ENCODE data around the gene ASB6. TPM values are rescaled to one million over a fixed set of nuclear protein-coding genes. Genes with fewer than 3 reads are reported as not detected.

The ASB6 gene
- total and polyA plus RNA-seq, 2 of the 13 experiments (the other 11 are each of a cell fraction or from before 2014, with no cell fraction given) = 8.2 to 8.4 TPM

DNA sequence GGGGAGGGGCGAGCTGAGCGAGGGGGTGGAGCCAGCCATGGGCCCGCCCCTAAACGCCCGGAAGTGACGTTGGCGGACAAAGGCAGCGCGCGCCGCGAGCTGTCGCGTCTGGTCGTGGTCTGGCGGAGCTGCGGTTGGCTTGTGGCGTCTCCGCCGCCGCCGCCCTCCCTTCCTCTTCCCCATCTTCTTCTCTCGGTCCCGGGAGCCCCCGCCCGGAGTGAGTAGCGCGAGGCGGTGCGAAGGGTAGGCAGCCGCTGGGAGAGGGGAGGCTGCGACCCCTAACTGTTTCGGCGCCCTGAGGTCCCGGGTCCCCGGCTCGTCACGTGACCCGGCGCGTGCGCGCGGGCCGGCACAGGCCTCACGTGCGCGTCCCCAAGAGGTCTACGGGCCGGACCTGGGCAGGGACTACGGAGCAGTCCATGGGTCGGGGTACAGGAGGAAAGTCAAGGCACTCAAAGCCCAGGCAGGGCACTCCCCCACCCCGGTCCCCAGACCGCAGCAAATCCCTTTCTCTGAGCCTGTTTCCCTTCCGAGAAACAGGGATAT, 15.8 kb downstream of the ASB6 start, which contains the start of gene NTMT1 (continued):
- TF ChIP-seq, protein P1, sequence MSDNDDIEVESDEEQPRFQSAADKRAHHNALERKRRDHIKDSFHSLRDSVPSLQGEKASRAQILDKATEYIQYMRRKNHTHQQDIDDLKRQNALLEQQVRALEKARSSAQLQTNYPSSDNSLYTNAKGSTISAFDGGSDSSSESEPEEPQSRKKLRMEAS (IDR thresholded peaks at IDR 0.05) = peak; percentile 95
- TF ChIP-seq JUN (CRISPR knock-in tag; IDR thresholded peaks at IDR 0.05) (no peak), GATAD1 (CRISPR knock-in tag; IDR thresholded peaks at IDR 0.05) (peak; percentile 85), ZNF30 (CRISPR knock-in tag; IDR thresholded peaks at IDR 0.05) (no peak), FIP1L1 (IDR thresholded peaks at IDR 0.05; ENCODE audit: borderline replicate concordance, insufficient read depth, low read depth, low read length) (peak; percentile 35; the same call in 1 of the 2 replicates), ZNF34 (CRISPR knock-in tag; IDR thresholded peaks at IDR 0.05; ENCODE audit: borderline replicate concordance) (peak; percentile 32; the same call in 1 of the 2 replicates), NR2F1 (CRISPR knock-in tag; IDR thresholded peaks at IDR 0.05) (peak in 1 of 2 experiments; percentile 50; a peak in 2 of 4 replicates), ZFX (CRISPR knock-in tag; IDR thresholded peaks at IDR 0.05; ENCODE audit: low read depth) (peak; percentile 67), RFXAP (CRISPR knock-in tag; IDR thresholded peaks at IDR 0.05; ENCODE audit: borderline replicate concordance) (peak; percentile 76), ZNF790 (CRISPR knock-in tag; IDR thresholded peaks at IDR 0.05; ENCODE audit: borderline replicate concordance) (peak; percentile 84; the same call in 1 of the 2 replicates), THAP11 (CRISPR knock-in tag; IDR thresholded peaks at IDR 0.05) (peak; percentile 81), FOXO1 (CRISPR knock-in tag; IDR thresholded peaks at IDR 0.05) (0 out of 2 replicates have a peak, but pooled peaks have one; percentile 46), ZNF180 (CRISPR knock-in tag; IDR thresholded peaks at IDR 0.05; ENCODE audit: borderline replicate concordance, low read depth) (no peak)
- TF ChIP-seq, protein P2, sequence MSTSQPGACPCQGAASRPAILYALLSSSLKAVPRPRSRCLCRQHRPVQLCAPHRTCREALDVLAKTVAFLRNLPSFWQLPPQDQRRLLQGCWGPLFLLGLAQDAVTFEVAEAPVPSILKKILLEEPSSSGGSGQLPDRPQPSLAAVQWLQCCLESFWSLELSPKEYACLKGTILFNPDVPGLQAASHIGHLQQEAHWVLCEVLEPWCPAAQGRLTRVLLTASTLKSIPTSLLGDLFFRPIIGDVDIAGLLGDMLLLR (CRISPR knock-in tag; IDR thresholded peaks at IDR 0.05) = peak; percentile 79; the same call in 1 of the 2 replicates
- TF ChIP-seq, protein P3, sequence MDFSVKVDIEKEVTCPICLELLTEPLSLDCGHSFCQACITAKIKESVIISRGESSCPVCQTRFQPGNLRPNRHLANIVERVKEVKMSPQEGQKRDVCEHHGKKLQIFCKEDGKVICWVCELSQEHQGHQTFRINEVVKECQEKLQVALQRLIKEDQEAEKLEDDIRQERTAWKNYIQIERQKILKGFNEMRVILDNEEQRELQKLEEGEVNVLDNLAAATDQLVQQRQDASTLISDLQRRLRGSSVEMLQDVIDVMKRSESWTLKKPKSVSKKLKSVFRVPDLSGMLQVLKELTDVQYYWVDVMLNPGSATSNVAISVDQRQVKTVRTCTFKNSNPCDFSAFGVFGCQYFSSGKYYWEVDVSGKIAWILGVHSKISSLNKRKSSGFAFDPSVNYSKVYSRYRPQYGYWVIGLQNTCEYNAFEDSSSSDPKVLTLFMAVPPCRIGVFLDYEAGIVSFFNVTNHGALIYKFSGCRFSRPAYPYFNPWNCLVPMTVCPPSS (IDR thresholded peaks at IDR 0.05) = no peak
- TF ChIP-seq, protein P4, sequence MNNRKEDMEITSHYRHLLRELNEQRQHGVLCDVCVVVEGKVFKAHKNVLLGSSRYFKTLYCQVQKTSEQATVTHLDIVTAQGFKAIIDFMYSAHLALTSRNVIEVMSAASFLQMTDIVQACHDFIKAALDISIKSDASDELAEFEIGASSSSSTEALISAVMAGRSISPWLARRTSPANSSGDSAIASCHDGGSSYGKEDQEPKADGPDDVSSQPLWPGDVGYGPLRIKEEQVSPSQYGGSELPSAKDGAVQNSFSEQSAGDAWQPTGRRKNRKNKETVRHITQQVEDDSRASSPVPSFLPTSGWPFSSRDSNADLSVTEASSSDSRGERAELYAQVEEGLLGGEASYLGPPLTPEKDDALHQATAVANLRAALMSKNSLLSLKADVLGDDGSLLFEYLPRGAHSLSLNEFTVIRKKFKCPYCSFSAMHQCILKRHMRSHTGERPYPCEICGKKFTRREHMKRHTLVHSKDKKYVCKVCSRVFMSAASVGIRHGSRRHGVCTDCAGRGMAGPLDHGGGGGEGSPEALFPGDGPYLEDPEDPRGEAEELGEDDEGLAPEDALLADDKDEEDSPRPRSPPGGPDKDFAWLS (CRISPR knock-in tag; IDR thresholded peaks at IDR 0.05; ENCODE audit: borderline replicate concordance) = no peak
- TF ChIP-seq, protein P5, sequence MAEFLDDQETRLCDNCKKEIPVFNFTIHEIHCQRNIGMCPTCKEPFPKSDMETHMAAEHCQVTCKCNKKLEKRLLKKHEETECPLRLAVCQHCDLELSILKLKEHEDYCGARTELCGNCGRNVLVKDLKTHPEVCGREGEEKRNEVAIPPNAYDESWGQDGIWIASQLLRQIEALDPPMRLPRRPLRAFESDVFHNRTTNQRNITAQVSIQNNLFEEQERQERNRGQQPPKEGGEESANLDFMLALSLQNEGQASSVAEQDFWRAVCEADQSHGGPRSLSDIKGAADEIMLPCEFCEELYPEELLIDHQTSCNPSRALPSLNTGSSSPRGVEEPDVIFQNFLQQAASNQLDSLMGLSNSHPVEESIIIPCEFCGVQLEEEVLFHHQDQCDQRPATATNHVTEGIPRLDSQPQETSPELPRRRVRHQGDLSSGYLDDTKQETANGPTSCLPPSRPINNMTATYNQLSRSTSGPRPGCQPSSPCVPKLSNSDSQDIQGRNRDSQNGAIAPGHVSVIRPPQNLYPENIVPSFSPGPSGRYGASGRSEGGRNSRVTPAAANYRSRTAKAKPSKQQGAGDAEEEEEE (CRISPR knock-in tag; IDR thresholded peaks at IDR 0.05; ENCODE audit: borderline replicate concordance) = no peak
- TF ChIP-seq, protein P6, sequence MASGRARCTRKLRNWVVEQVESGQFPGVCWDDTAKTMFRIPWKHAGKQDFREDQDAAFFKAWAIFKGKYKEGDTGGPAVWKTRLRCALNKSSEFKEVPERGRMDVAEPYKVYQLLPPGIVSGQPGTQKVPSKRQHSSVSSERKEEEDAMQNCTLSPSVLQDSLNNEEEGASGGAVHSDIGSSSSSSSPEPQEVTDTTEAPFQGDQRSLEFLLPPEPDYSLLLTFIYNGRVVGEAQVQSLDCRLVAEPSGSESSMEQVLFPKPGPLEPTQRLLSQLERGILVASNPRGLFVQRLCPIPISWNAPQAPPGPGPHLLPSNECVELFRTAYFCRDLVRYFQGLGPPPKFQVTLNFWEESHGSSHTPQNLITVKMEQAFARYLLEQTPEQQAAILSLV (CRISPR knock-in tag; IDR thresholded peaks at IDR 0.05; ENCODE audit: borderline replicate concordance) = peak; percentile 39; the same call in 1 of the 2 replicates
- TF ChIP-seq, protein P7, sequence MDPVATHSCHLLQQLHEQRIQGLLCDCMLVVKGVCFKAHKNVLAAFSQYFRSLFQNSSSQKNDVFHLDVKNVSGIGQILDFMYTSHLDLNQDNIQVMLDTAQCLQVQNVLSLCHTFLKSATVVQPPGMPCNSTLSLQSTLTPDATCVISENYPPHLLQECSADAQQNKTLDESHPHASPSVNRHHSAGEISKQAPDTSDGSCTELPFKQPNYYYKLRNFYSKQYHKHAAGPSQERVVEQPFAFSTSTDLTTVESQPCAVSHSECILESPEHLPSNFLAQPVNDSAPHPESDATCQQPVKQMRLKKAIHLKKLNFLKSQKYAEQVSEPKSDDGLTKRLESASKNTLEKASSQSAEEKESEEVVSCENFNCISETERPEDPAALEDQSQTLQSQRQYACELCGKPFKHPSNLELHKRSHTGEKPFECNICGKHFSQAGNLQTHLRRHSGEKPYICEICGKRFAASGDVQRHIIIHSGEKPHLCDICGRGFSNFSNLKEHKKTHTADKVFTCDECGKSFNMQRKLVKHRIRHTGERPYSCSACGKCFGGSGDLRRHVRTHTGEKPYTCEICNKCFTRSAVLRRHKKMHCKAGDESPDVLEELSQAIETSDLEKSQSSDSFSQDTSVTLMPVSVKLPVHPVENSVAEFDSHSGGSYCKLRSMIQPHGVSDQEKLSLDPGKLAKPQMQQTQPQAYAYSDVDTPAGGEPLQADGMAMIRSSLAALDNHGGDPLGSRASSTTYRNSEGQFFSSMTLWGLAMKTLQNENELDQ (CRISPR knock-in tag; IDR thresholded peaks at IDR 0.05; ENCODE audit: borderline replicate concordance) = no peak
